ENCODE results near the gene TBC1D14. TPM values are rescaled to one million over a fixed set of nuclear protein-coding genes. Genes with fewer than 3 reads are reported as not detected.

Gene TBC1D14
- polyA plus RNA-seq, 4 donors: 49.2 to 61.1 (median 57.3) TPM

DNA sequence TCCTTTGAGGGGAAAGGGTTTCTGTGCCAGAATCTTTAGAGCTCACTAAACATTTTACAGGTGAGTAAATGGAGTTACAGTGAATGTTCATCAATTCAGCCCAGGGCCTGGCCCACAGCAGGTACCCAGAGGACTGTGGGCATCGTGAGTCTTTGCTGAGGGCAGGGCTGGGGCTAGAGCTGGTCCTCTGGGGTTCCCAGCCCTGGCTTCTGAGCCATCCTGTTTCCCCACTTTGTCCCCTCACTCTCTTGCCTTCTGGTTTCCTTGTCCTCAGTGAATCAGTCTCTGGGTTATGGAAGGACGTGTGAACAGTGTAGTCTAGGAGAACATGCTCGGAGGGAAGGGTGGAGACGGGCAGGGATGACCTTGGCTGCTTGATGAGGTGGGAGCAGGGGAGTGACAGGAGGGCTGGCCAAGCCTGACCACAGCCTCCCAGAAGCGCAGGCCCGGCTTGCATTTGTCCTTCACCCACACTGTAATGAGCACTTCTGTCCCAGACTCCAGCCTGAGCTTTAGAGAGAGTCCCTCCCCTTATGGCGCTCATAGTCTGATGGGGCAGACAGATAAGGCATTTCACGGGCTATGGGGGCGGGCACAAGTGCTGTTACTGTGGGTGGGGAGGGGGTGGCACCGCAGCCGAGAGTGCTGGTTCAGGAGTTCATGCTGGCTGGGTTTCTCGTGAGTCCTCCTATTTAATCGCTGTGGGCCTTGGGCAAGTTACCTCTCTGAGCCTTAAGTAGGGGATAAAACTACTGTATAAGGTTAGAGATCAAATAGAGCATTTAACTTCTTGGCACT, 17.3 kb downstream of the TBC1D14 start:
- no peak for DNase-seq (ENCODE audit: low read depth in 4 of 4, low spot score in 3 of 4)

GRCh38 chr4:6928081-6928480, 18.5 kb downstream of the TBC1D14 start:
- DNase-seq (ENCODE audit: low read depth in 4 of 4, low spot score in 3 of 4): no peak

- no peak for DNase-seq (ENCODE audit: low read depth in 4 of 4, low spot score in 3 of 4)
Measured at GRCh38 chr4:6929339-6929811, 19.7 kb downstream of the TBC1D14 start.

DNA sequence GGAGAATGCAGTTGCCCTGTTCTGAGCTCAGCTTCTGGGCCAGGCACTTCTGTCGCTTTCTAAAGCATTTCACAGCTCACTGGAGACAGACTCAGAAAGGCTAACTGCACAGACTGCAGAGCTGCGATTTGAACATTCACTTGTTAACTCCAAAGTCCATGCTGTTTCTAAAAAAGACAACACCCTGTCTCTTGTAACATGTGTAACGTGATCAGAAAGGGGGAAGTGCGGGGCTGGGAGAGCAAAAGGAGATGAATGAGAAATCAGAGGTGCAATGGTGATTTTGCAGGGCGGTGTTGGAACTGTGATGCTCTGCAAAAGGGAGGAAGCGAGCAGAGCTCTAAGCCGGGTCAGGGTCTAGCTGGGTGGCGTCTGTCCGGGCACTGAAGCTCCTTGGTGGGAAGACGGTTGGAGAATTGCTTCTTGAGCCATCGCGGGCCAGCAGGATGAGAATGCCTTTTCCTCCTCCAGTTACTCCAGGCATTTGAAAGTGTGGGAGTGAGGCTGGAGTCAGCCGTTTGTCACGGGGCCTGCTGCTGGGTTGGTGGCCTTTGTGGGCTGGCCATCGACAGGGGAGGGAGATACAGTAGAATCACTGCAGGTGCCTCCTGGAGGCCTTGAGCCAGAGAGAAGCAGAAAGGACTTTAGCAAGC, 20.3 kb downstream of the TBC1D14 start:
- no peak for DNase-seq (ENCODE audit: low read depth in 4 of 4, low spot score in 3 of 4)

DNA sequence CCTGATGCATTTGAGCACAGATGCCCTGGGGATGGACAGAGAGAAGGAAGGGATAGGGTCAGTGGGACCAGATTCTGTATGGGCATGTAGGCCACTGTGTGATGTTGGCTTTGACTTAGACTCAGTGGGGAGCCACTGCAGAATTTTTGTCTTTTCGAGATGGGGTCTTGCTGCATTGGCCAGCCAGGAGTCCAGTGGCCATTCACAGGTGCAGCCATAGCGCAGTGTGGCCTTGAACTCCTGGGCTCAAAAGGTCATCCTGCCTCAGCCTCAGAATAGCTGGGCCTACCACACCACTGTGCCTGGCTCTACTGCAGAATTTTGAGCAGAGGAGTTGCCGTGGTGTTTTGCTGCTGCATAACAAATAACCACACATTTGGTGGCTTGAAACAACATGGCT, 22.8 kb downstream of the TBC1D14 start:
- no peak for DNase-seq (ENCODE audit: low read depth in 4 of 4, low spot score in 3 of 4)

DNA sequence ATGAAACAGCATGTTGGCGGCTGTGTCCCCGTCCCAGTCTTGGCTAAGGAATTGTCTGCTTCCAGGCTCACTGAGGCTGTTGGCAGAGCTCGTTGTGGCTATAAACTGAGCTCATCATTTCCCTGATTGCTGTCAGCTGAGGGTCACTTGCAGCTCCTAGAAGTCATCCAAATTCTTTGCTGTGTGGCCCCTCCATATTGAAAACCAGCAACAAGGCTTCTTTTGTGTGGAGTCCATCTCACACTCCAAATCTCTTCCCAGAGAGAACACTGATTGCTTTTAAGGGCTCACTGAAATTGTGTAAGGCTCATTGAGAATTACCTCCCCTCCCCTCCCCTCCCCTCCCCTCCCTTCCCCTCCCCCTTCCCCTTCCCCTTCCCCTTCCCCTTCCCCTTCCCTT, 23.3 kb downstream of the TBC1D14 start:
- no peak for DNase-seq (ENCODE audit: low read depth in 4 of 4, low spot score in 3 of 4)

GRCh38 chr4:6933691-6934430, 24.2 kb downstream of the TBC1D14 start:
- DNase-seq (ENCODE audit: low read depth in 4 of 4, low spot score in 3 of 4): no peak

GRCh38 chr4:6935965-6936364, 26.3 kb downstream of the TBC1D14 start:
- no peak for DNase-seq (ENCODE audit: low read depth in 4 of 4, low spot score in 3 of 4)

DNA sequence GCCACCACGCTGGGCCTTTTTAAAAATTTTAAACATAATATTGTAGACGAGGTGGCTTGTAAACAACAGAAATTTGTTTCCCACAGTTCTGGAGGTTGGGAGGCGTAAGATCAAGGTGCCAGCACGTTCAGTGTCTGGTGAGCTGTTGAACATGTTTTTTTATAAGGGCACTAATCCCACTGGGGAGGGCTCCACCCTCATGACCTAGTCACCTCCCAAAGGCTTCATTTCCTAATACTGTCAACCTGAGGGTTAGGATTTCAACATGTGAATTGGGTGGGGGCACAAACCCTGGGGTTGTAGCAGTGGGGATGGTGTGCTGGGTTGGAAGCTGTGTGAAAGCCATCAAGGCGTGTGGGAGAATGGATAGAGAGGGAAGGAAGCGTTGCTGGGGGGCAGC, 27.6 kb downstream of the TBC1D14 start:
- DNase-seq (ENCODE audit: low read depth in 4 of 4, low spot score in 3 of 4): no peak

- no peak for DNase-seq (ENCODE audit: low read depth in 4 of 4, low spot score in 3 of 4)
Measured at GRCh38 chr4:6937754-6938153, 28.1 kb downstream of the TBC1D14 start.

GRCh38 chr4:6938237-6938636, 28.6 kb downstream of the TBC1D14 start:
- no peak for DNase-seq (ENCODE audit: low read depth in 4 of 4, low spot score in 3 of 4)

DNA sequence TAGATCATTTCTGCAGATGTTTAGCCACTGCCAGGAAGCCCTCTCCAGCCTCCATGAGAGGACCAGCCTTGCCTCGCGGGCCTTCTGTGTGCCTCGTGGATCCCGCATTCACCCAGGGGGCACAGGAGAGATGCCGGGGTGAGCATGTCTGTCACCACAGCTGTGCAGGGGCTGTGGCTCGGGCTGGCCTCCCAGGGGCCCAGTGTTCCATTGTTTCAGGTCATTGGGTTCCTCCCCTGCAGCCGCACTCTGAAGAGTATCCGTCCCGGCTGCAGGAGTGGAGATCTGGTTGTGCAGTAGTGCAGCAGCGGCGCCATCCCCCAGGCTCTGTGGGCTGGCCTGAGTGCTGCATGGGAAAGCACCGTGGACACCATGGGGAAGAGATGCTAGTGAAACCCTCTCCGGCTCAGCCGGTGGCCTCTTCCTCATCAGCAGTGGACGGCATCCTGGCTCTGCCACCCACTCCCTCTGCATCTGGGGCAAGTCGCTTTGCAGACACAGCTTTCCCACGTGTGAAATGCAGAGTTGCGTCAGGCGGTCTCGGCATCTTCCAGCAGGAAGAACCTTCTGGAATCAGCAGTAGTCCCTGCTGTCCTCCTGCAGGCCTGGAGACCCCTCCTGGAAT, 29.1 kb downstream of the TBC1D14 start:
- DNase-seq (ENCODE audit: low read depth in 4 of 4, low spot score in 3 of 4): no peak

DNA sequence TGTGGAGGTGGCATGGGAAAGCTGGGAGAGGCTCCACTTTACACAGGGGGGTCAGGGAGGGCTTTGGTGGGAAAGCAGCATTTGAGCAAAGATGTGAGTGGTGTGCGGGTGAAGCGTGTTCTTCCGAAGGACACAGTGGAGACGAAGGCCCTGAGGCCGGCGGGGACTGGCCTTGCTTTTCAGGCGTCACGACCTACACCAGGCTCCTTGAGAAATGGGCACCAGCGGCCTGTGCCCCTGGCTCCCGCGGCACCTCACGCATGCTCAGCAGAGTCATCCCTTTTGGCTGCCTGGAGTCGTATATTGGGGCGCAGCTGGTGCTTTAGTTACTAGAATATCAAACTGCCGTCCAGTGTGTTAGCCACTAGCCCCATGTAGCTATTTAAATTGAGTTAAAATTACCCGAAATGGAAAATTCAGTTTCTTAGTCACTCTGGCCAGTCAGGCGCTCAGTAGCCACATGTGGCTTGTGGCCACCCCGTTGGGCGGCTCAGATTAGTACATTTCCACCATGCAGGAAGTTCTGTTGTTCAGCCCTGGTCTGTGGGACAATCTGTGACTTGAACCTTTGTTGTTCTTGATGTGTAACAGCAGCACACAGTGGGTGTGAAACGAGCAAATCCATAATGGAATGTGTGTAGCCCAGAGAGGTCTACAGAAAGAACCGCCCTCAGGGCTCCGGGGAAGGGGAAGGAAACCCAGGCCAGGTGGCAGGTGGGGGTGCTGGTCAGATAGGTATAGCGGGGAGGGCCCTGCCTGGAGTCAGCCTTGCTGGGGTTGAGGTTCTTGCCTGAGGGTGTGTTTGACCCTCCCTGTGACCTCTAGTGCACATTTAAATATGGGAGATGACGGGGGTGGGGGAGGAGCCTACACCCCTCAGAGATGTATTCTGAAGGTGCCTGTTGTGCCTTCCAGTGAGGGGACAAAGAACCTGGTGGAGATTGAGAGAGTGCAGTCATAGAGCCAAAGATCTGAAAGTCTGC, 30.4 kb downstream of the TBC1D14 start:
- DNase-seq (ENCODE audit: low read depth in 4 of 4, low spot score in 3 of 4): no peak

GRCh38 chr4:6940744-6941137, 31.1 kb downstream of the TBC1D14 start:
- no peak for DNase-seq (ENCODE audit: low read depth in 4 of 4, low spot score in 3 of 4)

DNA sequence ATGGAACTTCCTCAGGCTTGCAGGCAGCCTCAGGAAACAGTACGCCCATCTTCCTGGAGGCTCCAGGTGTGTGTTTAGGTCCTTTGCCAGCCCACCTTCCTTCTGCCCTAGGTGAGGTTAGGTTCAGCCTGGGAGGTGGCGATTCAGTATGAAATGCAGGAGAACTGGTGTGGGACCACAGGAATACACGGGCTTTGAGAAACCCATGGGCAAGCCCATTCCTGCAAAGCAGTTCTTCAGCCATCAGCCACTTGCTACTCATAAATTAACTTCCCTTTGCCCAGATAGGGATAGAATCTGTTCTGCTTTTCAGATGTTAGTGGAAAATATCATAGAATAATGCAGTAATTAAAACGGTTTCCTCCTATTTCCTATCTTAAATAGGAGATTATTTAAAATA, 32.2 kb downstream of the TBC1D14 start:
- DNase-seq (ENCODE audit: low read depth in 4 of 4, low spot score in 3 of 4): no peak

- no peak for DNase-seq (ENCODE audit: low read depth in 4 of 4, low spot score in 3 of 4)
Measured at GRCh38 chr4:6942238-6942800, 32.7 kb downstream of the TBC1D14 start.

GRCh38 chr4:6943012-6943884, 33.6 kb downstream of the TBC1D14 start:
- DNase-seq (ENCODE audit: low read depth in 4 of 4, low spot score in 3 of 4): no peak

- no peak for DNase-seq (ENCODE audit: low read depth in 4 of 4, low spot score in 3 of 4)
Measured at GRCh38 chr4:6943885-6944225, 34.2 kb downstream of the TBC1D14 start.

All from left renal pelvis (tissue), 4 donors.